NCI-H526 (cell line): ENCODE data around the gene SCAF8.
A peak's percentile ranks its signal among the peaks of the same experiment; 100 is the strongest.
"Not testable (repeated sequence)": the region's sequence is repeated elsewhere in the genome, so short reads cannot be mapped to it uniquely, and the experiment has no call there.

Source experiments
- DNase-seq, 2 experiments: peaks; one replicate each; lab custom pipeline; 2025; lab: John Stamatoyannopoulos, UW

SCAF8 gene

DNA sequence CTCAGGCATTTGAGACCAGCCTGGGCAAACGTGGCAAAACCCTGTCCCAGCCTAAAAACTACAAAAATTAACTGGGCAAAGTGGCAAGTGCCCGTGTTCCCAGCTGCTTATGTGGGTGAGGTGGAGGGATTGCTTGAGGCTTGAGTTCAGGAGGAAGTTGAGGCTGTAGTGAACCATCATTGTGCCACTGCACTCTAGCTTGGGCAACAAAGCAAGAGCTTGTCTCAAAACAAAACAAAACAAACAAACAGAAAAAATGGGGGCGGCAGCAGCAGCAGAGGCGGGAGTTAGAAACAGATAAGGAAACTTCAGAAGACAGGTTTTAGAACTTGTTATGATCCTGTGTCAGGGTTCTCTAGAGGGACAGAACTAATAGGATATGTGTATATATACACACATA lies 49.0 kb downstream of the SCAF8 start:
- no peak for DNase-seq

DNA sequence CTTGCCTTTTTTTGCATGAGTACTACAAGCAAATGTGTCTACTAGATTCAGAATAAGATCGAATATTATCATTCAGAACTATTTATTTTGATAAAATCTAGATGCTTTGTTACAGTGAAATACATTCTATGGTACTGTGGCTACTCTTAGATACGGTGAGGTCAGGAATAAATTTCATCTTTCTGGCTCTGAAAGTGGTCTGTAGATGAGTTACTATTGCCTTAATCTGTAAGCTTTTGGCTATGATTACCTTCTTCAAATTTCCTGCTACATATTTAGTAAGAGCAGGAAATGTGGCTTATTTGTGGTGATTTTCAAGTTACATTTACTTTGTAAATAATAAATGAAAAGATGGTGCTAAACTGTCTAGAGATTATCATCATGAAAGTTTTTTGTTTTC lies 50.0 kb downstream of the SCAF8 start:
- no peak for DNase-seq

DNA sequence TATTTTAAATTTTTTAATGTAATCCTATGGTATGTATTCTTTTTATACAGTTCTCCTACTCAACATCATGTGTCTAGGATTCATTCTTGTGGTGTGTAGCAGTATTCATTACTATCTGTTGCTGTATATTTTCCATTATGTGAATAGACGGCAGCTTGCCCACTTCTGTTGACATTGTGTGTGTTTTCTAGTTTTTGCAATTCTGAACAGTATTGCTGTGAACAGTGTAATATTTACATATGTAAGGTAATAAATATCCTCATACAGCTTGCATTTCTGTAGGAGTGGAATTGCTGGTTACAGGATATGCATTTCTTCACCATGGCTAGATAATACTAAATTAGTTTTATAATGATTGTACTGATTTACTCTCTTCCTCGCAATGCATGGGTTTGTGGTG lies 51.9 kb downstream of the SCAF8 start:
- no peak for DNase-seq

DNA sequence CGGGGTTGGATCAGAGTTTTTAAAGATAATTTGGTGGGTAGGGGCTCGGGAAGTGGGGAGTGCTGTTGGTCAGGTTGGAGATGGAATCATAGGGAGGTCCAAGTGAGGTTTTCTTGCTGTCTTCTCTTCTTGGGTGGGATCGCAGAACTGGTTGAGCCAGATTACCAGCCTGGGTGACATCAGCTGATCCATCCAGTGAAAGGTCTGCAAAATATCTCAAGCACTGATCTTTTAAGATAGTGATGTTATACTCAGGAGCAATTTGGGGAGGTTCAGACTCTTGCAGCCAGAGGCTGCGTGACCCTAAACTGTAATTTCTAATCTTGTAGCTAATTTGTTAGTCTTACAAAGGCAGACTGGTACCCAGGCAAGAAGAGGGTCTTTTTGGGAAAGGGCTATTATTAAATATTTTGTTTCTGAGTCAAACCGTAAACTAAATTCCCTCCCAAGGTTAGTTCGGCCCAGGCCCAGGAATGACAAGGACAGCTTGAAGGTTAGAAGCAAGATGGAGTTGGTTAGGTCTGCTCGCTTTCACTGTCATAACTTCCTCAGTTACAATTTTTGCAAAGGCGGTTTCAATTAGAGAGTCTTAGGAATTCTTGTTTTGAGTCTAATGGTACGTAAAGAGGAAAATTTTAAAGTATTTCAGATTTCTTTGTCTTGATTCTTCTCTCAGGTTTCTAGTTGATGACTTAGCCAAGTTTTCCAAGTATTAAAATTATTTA lies 53.1 kb downstream of the SCAF8 start:
- no peak for DNase-seq

DNA sequence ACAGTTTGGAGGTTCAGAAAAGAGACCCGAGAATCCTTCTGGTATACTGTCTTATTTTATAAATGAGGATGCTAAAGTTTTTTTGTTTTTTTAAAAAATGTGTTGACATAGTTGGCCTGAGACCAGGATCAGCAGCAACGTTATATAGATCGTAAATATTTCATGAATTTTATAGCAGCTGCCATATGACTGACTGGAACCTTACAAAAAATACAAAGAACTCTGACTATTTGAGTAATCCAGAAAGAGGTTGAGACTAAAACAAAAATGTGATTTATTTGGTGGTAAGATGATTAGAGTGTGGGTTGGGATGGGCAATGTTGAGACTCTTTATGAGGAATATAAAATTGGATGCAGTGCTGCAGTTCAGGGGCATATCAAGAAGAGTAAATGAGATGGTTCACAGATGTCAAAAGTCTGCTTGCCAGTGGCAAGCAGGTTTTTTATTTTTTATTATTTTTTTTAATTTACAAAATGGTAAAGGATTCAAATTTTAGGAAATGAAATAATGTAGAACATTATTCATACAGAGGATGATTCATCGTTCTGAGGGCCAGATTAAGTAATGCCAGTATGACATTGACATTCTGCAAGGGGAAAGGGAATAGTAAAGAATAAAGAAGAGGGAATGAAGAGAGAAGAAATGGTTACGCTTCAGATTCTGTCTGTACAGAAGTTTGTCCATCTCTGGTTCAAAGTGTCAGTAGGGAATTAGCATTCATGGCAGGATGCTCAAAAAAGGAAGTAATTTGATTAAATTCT lies 58.5 kb downstream of the SCAF8 start:
- DNase-seq = no peak

DNA sequence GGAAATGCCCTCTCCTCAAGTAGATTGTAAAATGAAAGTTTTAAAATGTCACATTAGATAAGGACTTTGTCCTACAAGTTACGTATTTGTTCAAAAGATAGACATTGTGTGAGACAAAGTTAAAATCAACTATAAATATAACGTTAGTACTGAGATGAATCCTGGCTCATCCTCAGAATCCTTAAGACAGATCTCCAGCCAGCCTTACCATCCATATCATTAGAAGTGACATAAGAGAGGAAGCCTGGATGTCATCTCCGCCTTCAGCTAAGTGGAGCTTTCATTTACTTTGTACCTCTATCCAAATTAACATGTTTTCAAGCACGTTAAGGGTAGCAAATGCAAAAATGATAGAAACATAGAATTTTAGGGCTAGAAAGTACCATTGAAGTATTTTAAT lies 59.1 kb downstream of the SCAF8 start:
- no peak for DNase-seq

DNA sequence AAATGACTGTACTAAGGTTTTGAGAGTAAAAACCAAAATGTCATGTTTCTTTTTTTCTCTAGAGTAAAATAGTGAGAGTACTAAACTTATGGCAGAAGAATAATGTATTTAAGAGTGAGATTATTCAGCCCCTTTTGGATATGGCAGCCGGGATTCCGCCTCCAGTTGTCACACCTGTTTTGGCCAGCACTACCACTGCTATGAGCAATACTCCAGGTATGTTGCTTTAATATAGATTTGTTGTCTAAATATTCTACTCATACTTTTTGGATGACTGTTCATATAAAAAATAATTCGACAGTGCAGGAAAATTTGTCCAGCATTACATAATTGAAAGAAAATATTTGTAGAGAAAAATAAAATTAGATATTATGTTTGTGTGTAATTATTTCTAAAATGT lies 59.5 kb downstream of the SCAF8 start:
- no peak for DNase-seq

DNA sequence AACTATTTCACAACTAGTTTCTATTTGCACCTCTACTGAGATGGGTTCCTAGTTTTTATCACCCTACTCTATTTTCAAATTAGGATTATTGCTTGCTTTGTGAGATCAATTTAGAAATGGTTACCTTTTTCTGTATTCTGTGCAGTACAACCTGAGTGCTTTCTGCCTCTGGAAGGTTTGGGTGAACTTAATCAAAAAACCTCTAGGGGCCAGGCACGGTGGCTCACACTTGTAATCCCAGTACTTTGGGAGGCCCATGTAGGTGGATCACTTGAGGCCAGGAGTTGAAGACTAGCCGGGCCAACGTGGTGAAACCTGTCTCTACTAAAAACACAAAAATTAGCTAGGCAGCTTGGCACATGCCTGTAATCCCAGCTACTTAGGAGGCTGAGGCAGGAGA lies 63.3 kb downstream of the SCAF8 start:
- no peak for DNase-seq

DNA sequence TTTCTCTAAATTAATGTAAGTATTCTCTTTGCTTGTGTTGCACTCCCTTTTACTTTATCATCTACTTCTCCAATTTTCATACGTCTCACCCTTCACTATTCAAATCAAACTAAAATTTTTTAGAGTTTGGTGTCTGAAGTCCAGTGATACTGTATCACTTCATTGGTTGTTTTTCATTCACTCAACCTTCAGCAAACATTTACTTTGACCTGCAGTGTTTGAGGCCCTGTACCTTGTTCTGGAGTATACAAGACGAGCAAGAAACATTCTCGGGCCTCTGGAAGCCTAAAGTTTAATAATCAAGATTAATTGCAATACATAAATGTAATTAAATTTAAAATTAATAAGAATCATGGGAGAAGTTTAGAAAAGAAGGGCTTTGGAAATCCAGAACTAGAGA lies 64.6 kb downstream of the SCAF8 start:
- no peak for DNase-seq

DNA sequence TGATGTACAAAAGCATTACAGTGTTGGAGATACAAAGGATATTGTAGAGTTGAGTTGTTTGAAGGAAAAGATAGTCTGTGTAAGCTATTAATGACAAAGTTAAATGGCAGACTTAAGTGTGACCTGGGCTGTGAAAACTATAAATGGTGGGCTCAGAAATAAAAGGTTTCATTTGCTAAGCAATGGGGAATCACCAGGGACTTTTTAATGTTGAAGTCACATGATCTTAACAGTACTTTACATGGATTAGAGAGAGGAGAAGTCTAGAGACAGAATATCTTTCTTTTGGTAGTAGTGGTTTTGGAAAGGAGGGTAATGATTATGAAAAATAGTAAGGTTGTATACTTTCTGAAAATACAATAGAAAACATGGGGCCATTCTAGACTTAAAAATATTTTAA lies 67.1 kb downstream of the SCAF8 start:
- no peak for DNase-seq

DNA sequence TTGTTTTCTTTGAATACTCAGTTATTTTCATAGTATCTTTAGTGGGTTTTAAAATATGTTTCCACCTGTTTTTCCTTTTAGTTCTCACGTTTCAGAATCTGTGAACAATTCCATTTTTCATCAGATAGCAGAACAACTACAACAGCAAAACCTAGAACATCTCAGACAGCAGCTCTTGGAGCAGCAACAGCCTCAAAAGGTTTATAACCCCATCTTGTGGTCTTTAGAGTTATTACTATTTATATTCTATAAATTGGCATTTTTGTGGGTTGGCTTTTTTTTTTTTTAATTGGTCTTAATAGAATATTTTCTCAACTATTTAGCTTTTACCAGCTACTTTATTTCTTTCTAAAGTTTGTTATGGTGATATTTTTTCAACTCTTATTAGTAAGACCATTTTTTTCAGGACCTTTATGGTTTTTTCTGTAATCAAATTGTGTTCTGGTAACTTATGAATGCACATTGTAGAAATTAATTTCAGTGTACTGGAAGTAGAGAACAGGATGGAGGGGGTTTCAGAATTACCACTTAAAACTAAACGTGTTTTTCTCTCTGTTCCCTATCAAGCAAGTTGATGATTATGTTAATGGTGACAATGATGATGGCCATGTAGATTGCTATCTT lies 72.2 kb downstream of the SCAF8 start:
- DNase-seq = peak; percentile 3 to 31

DNA sequence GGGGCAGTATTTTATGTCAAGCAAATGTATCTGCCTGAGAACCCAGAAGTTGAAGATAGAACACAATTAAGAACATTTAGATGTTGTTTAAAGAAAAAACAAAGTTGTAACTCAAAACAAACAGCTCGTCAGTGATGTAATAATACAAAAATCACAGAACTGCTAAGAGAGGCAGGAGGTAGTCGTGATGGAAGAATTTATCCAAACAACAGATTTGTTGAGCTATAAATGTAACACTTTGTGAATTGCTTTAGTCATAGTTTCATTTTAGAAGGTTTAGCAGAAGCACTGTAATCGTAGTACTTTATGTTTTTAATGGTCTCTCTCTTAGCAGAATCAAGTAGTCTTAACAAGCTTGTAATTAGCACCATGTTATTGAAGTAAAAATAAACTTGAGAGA lies 73.6 kb downstream of the SCAF8 start:
- no peak for DNase-seq

DNA sequence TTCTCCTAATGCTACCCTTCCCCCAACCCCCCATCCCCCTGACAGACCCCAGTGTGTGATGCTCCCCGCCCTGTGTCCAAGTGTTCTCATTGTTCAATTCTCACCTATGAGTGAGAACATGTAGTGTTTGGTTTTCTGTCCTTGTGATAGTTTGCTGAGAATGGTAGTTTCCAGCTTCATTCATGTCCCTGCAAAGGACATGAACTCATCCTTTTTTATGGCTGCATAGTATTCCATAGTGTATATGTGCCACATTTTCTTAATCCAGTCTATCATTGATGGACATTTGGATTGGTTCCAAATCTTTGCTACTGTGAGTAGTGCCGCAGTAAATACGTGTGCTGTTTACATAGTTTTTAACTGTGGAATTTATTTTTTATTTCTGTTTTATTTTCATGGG lies 78.4 kb downstream of the SCAF8 start:
- DNase-seq = not testable (repeated sequence)

DNA sequence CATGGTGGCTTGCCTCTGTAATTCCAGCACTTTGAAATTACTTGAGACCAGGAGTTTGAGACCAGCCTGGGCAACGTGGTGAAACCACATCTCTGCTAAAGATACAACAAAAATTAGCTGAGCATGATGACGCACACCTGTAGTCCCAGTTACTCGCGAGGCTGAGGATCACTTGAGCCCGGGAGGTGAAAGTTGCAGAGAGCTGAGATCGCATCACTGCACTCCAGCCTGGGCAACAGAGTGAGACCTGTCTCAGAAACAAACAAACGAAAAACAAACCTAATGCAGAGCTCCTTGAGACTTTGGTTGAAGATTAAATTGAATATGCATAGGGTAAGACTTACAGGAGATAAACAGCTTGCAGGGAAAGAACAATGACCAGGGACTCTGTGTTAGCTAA lies 80.8 kb downstream of the SCAF8 start:
- no peak for DNase-seq

DNA sequence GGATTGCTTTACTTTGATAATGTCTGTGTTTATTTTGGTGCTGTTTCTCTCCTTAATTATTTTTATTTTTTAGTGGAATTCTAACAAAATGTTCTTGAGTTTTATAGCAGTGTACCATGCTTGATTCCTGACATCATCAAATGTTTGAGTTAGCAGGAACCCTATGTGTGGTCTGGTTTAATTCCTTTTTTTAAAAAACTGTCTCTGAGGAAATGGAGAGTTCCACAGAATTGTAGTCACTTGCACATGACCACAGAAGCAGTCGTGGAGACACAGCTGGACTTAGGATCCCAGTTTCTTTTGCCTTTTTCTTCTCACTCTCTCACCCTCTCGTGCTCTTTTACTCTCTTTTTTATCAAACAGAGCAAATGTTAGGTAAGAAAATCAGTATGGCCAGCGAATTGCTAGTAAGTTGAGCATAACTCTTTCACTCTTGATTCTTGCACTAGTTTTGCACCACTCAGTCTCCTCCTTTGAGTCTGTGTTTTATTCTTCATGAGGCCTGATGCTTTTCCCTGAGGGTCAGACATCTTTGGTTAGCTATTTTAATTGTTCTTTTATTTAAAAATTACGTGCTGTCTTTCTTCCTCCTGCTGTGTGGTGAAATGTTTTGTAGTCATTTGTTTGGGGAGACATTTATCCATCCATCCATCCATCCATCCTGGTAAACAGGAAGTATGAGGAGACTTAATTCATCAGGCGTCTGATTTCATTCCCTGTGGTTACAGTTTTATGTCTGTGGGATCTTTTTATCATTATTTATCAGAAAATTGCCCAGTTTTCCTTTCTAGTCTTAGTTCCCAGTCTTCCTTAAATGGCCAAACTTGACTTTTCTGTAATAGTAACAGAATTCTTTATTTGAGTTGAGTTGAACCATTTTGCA lies 83.0 kb downstream of the SCAF8 start:
- DNase-seq = no peak

DNA sequence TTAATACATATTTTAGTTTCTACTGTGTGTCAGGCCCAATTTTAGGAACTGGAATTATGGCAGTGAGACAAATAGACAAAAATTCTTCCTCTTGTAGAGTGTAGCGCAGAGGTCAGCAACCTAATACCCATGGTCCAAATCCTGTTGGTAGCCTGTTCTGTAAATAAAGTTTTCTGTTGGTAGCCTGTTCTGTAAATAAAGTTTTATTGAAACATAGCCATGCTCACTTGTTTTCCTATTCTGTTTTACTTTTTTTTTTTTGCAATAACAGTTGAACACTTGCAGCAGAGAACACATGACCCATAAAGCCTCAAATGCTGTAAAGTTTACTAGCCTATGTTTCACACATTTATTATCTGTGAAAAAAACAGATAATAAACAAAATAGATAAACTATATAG lies 87.9 kb downstream of the SCAF8 start:
- no peak for DNase-seq

DNA sequence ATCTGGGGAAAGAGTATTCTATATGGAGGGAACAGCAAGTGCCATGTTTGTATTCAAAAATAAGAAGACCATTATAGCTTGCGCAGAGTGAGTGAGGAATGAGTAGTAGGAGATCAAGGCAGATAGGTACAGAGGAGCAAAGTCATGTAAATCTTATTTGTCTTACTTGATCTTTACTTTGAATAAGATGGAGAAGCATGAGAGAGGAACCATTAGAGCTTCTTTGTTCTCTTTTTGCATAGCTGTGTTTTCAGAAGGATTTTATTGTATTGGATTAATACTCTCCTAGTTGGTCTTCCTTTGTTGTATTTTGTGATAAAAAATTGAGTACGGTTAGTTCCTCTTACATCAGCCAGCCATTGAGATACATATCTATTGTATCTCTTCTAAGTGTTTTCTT lies 88.4 kb downstream of the SCAF8 start:
- DNase-seq = no peak

DNA sequence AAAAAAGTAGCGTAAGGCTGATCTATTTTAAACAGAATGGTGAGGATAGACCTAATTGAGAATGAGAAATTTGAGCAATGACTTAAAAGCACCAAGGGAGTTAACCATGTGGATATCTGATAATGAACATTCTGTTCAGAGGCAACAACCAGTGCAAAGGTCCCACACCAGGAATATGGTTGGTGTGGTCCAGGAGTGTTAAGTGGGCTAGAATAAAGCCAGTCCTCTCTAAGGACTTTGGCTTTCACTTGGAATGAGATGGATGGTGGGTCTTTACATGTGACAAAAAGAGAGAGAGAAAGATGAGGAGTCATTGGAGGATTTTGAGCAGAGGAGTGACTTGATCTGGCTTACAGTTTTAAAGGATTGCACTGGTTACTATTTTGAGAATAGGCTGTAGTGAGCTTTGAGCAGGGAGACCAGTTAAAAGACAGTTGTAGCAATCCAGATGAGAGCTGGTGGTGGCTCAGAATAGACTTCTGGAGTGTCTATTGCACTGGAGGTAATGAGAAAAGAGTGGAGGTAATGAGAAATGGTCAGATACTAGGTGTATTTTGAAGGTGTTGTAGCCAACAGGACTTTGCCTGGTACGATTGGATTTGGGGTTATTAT lies 89.8 kb downstream of the SCAF8 start:
- DNase-seq = no peak

DNA sequence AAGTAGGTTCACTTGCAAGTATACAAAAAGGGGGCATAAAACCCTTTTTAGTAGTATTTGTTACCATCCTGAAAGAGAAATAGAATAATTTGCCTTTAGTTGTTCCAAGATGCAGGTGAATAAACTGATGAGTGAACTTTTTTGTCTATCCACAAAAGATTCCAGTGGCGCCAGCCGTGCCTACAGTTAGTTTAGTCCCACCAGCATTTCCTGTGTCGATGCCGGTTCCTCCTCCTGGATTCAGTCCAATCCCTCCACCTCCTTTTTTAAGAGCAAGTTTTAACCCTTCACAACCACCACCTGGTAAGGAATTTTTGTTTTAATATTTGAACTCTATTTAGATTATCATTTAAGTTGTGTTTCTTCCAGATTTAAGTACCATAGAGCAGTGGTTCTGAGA lies 90.9 kb downstream of the SCAF8 start:
- no peak for DNase-seq

DNA sequence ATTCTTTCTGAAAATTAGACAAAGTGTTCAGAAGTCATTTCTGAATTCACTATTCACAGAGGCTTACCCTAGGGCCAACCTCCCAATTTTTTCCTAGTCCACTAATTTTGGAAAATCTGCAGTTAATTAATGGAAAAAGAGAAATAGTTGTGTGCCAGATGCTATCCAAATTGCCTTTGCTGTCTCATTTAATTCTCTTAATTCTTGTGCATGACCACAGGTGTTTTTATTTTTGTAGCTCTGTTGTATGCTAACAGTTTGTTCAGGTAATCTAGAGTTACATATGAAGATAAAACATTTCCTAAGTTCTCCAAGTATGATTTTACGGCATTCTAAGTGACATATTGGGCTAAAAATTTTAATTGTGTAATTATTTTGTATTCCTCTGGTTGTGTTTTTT lies 96.8 kb downstream of the SCAF8 start:
- DNase-seq = no peak

DNA sequence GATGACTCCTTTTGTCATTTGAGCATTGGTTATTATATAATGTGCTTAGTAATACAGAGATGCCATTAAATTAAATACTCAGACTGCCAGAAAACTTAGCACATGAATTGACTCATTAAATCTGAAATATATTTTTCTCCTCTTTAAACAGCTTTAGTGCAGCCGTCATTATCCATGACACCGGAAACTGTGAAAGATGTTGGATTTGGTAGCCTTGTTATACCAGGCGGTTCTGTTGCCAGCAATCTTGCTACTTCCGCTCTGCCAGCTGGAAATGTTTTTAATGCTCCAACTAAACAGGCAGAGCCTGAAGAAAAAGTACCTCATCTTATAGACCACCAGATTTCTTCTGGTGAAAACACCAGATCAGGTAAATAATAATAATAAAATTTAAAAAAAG lies 97.6 kb downstream of the SCAF8 start:
- no peak for DNase-seq

DNA sequence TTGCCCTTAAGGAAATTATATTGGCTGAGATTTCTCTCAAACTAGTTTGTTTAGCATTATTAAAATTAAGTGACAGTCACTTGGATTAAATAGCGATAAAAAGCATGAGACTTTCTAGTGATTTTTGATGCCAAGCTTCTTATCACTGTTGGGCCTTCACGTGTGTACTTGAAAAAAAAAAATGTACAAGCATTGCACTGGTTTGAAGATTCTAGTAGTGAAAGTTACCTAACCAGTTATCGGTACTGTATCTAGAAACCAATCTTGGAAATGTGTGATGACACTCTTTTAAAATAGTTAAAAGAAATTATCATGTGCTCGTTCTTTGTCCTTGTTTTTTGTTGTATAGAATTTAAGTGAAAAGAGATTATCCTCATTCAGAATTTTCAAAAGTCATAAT lies 102.1 kb downstream of the SCAF8 start:
- no peak for DNase-seq
